Stimulated activated CD8-positive, alpha-beta memory T cell treated with anti-CD3 and anti-CD28 coated beads, Interleukin-12 subunit alpha, Interleukin-12 subunit beta, amount 100 ng/mL, for 1 hour (primary cell): ENCODE results near the gene GPR42.
"Not testable (repeated sequence)": the region's sequence is repeated elsewhere in the genome, so short reads cannot be mapped to it uniquely, and the experiment has no call there.

ENCODE experiments used
- DNase-seq: peaks from one replicate; pipeline ENCODE4 v3.0.0-alpha.2; 2020; ENCODE audit warnings: low read depth

Gene GPR42

DNA sequence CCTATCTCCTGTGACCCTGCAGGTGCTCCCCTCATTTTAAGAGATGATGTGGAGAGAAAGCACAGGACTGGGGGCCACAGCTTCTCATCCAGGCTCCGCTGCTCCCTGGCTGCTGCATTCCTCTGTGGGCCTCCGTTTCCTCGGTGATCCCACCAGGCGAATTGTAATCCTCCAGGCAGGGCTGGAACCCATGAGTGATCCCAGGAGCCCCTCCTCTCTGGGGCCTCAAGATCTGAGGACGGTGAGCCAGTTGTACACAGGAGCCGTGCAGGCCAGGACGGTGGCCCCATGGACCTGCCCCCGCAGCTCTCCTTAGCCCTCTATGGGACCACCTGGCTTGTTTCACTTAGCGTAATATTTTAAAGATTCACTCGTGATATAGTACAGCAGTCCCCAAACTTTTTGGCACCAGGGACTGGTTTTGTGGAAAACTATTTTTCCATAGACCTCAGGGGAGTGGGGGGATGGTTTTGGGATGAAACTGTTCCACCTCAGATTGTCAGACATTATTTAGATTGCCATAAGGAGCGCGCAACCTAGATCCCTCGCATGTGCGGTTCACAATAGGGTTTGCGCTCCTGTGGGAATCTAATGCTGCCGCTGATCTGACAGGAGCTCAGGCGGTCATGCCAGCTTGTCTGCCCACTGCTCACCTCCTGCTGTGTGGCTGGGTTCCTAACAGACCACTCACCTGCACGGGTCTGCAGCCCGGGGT is 7.0 kb upstream of the GPR42 start:
- DNase-seq: no peak

DNA sequence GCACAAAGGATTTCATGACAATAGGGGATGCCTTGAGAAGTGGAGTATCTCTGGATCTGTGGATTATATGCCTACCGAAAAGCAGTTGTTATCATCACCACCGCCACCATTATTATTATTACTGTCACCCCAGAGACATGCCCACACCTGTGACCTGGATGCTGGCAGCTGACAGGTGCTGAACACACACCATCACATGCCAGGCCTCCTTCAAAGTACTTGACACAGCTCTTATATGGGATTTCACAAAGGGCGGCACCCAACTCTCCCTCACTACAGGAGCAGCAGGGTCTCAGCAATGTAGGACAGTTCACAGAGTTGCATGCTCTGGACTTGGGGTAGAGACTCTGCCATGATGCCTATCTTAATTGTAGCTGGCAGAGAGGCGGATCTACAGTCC is 5.6 kb upstream of the GPR42 start:
- no peak for DNase-seq

- DNase-seq: no peak
These were observed 2.5 kb upstream of the GPR42 start for GRCh38 chr19:35368378-35368777.

- no peak for DNase-seq
These were observed 1.3 kb upstream of the GPR42 start for GRCh38 chr19:35369522-35369921.

DNA sequence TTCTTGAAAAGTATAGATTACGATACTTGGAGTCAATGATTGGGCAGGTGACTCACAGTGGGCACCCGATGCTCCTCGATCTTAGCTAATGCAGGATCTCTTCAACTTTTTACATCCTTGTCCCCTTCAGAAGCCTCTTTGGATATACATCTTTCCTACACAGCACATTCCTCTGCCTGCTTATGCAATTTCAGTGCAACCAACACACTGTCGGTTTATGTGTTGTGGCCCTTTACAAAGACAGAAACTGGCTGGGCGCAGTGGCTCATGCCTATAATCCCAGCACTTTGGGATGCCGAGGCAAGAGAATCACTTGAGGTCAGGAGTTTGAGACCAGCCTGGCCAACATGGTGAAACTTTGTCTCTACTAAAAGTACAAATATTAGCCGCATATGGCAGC is 2.6 kb downstream of the GPR42 start:
- DNase-seq: no peak

GRCh38 chr19:35374031-35374430 is 3.2 kb downstream of the GPR42 start:
- not testable (repeated sequence) for DNase-seq

DNA sequence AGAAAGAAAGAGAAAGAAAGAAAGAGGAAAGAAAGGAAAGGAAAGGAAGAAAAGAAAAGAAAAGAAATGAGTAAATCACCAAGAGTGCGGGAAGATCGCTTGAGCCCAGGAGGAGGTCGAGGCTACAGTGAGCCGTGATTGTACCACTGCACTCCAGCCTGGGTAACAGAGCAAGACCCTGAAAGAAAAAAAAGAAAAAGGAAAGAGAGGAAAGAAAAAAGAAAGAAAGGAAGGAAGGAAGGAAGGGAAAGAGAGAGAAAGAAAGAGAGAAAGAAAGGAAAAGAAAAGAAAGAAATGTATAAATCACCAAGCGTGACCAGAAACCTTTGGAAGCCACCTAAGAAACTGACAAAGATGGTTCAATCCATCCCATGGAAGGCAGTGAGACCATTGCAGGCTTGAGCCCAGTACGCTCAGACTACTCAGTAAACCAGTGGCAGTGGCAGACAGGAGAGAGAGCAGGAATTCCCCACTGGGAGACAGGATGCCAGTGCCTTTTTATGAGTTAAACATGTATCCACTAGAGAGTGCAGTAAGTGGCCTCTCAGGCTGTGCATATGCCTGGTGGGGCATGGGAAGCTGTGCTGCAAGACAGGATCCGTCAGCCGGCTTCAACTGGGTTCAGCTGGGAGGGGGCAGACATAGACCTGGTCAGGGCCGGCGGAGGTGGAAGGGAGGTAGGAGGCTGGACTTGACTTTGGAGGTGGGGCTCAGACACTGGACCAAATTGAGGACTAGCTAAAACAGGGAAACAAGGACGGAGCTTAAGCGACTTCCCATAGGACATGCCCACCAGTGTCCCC is 4.8 kb downstream of the GPR42 start:
- DNase-seq: no peak

- DNase-seq: no peak
These were observed 6.8 kb downstream of the GPR42 start for GRCh38 chr19:35377656-35378055.

GRCh38 chr19:35378356-35378755 is 7.5 kb downstream of the GPR42 start:
- DNase-seq: no peak

DNA sequence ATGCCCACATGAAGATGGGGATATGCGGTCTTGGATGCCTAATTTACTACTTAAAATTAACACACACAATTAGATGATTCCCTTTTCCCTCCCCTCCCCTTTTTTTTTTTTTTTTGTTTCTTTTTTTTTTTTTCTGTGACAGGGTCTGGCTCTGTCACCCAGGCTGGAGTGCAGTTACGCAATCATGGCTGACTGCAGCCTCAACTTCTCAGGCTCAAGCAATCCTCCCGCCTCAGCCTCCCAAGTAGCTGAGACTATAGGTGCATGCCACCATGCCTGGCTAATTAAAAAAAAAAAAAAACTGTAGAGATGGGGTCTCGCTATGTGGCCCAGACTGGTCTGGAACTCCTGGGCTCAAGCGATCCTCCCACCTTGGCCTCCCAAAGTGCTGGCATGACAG is 8.7 kb downstream of the GPR42 start:
- DNase-seq: not testable (repeated sequence)

GRCh38 chr19:35379992-35380391 is 9.1 kb downstream of the GPR42 start:
- DNase-seq: no peak

DNA sequence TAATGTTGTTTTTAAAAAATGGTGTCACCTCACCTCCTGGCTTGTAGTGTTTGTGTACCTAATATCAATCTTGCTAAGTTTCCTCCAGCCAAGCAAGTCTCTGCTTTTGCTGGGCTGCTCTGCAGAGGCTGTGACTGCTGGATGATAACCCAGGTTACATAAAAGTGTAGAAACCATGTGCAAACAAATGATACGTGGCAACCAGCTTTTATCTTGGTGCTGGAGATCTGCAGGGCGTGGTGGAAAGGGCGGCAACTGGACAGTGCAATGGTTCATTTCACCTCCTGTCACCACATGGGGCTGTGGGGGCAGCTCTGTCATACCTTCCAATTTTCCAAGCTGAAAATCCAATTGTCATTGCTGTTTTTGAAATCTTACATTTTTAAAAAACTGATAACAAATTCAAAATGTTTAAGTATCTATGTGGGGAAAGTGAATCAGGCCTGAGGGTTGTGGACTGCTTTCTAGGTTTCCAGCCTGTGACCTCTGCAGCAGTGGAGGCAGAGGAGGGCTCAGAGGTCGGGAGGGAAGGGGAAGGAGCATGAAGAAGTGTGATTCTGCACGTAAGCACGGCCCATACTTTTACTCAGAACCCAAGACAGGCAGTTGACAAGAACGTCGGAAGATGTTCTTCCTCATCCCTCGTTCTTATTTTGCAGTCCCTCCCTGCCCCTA is 9.7 kb downstream of the GPR42 start:
- no peak for DNase-seq

DNA sequence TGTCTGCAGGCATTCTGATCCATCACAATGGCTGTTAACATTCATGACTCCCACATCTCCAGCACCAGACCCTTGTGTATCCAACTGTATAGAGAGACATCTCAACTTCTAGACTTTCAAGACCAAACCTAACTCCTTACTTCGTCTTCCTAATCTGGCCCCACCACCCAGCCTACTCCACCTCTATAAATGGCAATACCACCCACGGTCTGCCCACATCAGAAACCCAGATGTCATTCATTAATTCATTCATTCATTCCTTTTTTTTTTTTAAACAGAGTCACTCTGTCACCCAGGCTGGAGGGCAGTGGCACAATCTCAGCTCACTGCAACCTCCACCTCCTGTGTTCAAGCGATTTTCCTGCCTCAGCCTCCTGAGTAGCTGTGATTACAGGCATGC is 10.4 kb downstream of the GPR42 start:
- DNase-seq: no peak

DNA sequence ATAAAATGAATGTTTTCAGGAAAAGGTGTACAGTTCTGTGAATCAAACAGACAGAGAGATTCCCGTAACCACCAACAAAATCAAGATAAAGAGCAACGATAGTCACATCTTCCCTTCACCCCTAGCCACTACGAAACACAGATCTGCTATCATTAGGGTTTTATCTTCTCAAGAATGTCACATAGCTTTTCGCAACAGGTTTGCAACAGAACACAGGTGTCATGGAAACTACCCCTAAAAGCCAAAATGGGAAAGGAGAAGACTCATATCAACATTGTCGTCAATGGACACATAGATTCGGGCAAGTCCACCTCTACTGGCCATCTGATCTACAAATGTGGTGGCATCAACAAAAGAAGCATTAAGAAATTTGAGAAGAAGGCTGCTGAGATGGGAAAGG is 11.1 kb downstream of the GPR42 start:
- DNase-seq: no peak

- DNase-seq: no peak
These were observed 12.7 kb downstream of the GPR42 start for GRCh38 chr19:35383536-35383935.

- no peak for DNase-seq
These were observed 17.6 kb downstream of the GPR42 start for GRCh38 chr19:35388277-35389054.

- DNase-seq: no peak
These were observed 18.5 kb downstream of the GPR42 start for GRCh38 chr19:35389192-35389861.

DNA sequence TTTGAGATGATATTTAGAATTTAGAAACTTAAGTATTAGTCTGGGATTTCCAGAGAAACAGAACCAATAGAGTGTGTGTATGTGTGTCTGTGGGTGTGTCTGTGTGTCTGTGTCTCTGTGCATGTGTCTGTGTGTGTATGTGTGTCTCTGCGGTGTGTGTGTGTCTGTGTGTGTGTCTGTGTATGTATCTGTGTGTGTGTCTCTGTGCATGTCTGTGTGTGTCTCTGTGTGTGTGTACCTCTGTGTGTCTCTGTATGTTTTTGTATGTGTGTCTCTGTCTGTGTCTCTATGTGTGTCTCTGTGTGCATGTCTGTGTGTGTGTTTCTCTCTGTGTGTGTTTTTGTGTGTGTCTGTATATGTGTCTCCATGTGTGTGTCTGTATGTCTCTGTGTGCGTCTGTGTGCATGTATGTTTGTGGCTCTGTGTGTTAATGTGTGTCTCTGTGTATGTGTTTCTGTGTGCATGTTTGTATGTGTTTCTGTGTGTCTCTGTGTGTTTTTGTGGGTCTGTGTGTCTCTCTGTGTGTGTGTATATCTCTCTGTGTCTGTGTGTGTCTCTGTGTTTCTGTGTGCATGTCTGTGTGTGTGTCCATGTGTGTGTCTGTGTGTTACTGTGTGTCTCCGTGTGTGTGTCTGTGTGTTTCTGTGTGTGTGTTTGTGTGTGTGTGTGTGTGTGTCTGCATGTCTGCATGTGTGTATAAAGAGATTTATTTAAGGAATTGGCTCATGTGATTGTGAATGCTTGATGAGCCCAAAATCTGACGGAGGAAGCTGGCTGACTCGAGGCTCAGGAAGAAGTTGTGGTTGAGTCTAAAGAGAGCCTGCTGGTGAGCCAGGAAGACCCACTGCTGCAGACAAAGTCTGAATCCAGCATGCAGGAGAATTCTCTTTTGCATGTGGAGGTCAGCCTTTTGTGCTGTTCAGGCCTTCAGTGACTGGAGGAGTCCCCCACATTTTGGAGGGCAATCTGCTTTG is 22.2 kb downstream of the GPR42 start:
- DNase-seq: no peak

- no peak for DNase-seq
These were observed 24.7 kb downstream of the GPR42 start for GRCh38 chr19:35395382-35396199.
